Stimulated activated CD8-positive, alpha-beta memory T cell treated with anti-CD3 and anti-CD28 coated beads, Interleukin-12 subunit alpha, Interleukin-12 subunit beta, amount 100 ng/mL, for 24 hours (primary cell): Measurements from ENCODE around the gene PLEKHD1.
"Not testable (repeated sequence)": the region's sequence is repeated elsewhere in the genome, so short reads cannot be mapped to it uniquely, and the experiment has no call there.

Experiments used
- DNase-seq: peaks from one replicate; pipeline ENCODE4 v3.0.0-alpha.2; 2020; ENCODE audit errors: extremely low read depth

The PLEKHD1 gene

DNA sequence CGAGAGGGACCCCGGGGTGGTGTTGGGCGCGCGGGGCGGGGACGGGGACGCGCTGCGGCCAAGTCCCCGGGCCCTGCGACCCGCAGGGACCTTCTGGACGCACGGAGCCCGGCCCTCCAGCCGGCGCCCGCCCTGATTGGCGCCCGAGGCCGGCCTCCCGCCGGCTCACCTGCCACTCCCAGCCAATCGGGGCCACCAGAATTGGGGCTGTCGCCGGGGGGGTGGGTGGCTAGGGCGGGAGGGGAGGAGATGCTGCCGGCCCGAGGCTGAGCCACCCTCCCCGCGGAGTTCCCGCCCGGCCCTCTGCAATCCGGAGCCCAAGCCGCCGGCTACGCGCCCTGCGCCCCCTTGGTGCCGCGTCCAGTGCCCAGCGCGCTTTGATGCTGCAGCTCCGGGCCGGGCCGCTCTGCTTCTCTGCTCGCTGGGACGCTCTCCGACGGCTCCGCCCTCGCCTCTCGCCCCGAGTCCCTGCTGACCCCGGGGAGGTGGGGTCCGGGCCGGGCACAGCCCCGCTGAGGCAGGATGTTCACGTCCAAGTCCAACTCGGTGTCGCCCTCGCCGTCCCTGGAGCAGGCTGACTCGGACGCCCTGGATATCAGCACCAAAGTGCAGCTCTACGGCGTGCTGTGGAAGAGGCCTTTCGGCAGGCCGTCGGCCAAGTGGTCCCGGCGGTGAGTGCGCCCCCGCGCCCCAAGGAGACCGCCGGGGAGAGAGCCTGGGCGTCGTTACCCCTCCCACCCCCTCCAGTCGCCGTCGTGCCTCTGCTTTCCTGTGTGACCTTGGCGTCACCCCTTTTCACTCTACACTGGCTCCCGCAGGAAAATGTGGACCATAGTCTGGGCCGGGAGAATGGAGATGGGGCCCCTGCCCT lies at the start of gene PLEKHD1:
PLEKHD1 (plus strand) TSS at position 285 of the 871 bp plus-strand sequence; CDS start at position 523, 238 bp downstream.
- DNase-seq: no peak

- DNase-seq: no peak
Observed at GRCh38 chr14:69439521-69440270, 44.8 kb upstream of the PLEKHD1 start.

DNA sequence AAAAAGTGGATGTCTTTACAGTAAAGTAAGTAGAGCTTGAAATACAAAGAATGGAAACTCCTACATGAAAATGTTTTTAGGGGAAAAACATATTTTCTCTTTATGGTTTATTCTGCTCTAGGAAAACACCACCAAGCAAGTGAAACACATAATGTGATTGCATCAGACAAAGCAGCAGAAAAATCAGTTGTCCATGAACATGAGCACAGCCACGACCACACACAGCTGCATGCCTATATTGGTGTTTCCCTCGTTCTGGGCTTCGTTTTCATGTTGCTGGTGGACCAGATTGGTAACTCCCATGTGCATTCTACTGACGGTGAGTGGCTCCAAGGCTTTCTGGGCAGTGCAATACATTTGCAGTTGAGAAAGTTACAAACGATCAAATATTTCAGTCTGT lies 42.6 kb upstream of the PLEKHD1 start:
- no peak for DNase-seq

- no peak for DNase-seq
Observed at GRCh38 chr14:69443296-69443805, 41.2 kb upstream of the PLEKHD1 start.

DNA sequence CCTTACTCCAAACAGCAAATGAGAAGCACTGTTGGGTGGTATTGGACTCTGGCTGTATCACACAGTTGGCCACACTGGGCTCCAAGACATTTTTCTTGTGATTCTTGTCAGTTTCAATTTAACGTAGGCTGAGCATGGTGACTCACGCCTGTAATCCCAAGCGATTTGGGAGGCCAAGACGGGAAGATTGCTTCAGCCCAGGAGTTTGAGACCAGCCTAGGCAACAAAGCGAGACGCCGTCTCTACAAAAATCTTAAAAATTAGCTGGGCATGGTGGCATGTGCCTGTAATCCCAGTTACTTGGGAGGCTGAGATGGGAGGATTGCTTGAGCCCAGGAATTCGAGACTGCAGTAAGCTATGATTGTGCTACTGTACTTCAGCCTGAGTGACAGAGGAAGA lies 35.3 kb upstream of the PLEKHD1 start:
- no peak for DNase-seq

- DNase-seq: no peak
Observed at GRCh38 chr14:69451941-69452340, 32.6 kb upstream of the PLEKHD1 start.

DNA sequence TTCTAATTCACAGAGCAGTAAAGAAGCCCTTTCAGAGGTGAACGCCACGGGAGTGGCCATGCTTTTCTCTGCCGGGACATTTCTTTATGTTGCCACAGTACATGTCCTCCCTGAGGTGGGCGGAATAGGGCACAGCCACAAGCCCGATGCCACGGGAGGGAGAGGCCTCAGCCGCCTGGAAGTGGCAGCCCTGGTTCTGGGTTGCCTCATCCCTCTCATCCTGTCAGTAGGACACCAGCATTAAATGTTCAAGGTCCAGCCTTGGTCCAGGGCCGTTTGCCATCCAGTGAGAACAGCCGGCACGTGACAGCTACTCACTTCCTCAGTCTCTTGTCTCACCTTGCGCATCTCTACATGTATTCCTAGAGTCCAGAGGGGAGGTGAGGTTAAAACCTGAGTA lies 26.2 kb upstream of the PLEKHD1 start:
- no peak for DNase-seq

DNA sequence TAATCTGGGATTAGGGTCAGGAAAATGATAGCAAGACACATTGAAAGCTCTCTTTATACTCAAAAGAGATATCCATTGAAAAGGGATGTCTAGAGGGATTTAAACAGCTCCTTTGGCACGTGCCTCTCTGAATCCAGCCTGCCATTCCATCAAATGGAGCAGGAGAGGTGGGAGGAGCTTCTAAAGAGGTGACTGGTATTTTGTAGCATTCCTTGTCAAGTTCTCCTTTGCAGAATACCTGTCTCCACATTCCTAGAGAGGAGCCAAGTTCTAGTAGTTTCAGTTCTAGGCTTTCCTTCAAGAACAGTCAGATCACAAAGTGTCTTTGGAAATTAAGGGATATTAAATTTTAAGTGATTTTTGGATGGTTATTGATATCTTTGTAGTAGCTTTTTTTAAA lies 25.4 kb upstream of the PLEKHD1 start:
- DNase-seq: no peak

DNA sequence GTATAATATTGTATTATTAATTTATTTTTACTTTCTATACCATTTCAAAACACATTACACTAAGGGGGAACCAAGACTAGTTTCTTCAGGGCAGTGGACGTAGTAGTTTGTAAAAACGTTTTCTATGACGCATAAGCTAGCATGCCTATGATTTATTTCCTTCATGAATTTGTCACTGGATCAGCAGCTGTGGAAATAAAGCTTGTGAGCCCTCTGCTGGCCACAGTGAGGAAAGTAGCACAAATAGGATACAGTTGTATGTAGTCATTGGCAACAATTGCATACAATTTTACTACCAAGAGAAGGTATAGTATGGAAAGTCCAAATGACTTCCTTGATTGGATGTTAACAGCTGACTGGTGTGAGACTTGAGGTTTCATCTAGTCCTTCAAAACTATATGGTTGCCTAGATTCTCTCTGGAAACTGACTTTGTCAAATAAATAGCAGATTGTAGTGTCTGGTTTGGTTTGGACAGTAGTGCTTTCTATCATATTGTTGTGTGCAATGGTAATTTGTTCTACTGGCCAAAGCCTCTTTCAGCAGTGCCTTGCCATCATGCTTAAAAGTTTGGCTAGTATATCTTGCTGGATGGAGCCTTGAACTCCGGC lies 24.3 kb upstream of the PLEKHD1 start:
- no peak for DNase-seq

- no peak for DNase-seq
Observed at GRCh38 chr14:69464379-69464778, 20.1 kb upstream of the PLEKHD1 start.

DNA sequence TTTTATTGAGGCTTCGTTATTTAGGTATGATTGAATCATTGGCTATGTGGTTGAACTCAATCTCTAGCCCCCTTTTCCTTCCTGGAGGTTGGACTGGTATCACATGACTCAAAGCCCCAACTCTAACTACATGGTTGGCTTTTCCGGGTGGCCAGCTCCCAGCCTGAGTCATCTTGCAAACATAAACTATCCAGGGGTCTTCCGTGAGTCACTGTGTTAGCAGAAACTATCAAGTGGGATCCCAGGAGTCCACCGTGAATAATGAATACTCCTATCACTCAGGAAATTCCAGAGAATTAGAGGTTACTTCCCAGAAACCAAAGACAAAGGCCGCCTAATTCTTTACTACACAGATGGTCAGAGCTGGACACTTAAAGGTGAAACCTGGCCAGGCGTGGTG lies 19.7 kb upstream of the PLEKHD1 start:
- no peak for DNase-seq

GRCh38 chr14:69468949-69469348 lies 15.6 kb upstream of the PLEKHD1 start:
- DNase-seq: no peak

GRCh38 chr14:69471436-69471835 lies 13.1 kb upstream of the PLEKHD1 start:
- DNase-seq: no peak

- DNase-seq: no peak
Observed at GRCh38 chr14:69471916-69472315, 12.6 kb upstream of the PLEKHD1 start.

GRCh38 chr14:69473260-69473659 lies 11.3 kb upstream of the PLEKHD1 start:
- no peak for DNase-seq

- DNase-seq: no peak
Observed at GRCh38 chr14:69473946-69474345, 10.6 kb upstream of the PLEKHD1 start.

DNA sequence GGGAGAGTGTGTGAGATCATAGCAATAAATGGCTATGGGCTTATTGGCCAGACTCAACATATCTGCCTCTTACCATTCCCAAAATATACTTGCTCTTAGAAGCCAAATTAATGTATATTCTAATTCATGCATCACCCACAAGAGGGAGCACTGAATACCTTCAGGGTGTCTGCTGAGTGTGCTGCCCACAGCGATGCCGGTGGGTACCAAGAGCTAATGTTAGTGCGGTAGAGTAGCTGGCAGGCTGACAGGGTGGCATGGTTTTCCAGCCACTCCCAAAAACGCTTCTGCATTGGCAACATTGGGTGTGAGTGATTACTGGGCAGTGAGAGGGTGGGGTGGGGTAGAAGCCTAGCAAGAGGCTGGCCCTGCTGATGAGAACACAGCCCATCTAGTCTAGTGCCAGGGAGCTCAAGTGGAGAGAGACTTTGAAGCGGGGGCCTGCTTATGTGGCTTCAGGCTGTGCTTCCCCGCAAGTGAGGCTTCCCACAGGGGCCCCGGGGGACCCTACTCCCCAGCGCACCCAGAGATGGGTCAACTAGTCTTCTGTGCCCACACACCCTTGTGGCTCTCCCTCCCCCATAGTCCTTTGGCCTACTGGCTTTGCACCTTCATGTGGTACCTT lies 9.2 kb upstream of the PLEKHD1 start:
- DNase-seq: no peak

DNA sequence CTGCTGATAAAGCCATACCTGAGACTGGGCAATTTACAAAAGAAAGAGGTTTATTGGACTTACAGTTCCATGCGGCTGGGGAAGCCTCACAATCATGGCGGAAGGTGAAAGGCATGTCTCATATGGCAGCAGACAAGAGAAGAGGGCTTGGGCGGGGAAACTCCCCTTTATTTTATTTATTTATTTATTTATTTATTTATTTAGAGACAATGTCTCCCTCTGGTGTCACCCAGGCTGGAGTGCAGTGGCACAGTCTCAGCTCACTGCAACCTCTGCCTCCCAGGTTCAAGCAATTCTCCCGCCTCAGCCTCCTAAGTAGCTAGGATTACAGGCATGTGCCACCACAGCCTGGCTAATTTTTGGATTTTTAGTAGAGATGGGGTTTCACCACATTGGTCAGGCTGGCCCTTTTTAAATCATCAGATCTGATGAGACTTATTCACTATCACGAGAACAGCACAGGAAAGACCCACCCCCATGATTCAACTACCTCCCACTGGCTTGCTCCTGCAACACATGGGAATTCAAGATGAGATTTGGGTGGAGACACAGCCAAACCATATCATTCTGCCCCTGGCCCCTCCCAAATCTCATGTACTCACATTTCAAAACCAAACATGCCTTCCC lies 7.6 kb upstream of the PLEKHD1 start:
- not testable (repeated sequence) for DNase-seq

DNA sequence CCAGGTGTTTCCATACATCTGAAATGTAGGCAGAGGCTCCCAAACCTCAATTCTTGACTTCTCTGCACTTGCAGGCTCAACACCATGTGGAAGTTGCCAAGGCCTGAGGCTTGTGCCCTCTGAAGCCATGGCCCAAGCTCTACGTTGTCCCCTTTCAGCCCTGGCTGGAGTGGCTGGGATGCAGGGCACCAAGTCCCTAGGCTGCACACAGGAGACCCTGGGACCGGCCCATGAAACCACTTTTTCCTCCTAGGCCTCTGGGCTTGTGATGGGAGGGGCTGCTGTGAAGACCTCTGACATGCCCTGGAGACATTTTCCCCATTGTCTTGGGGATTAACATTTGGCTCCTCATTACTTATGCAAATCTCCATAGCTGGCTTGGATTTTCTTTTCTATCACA lies 6.5 kb upstream of the PLEKHD1 start:
- not testable (repeated sequence) for DNase-seq

- DNase-seq: no peak
Observed at GRCh38 chr14:69479696-69480095, 4.8 kb upstream of the PLEKHD1 start.

GRCh38 chr14:69480136-69480535 lies 4.4 kb upstream of the PLEKHD1 start:
- DNase-seq: no peak
